C4-2B (cell line): ENCODE measurements around the gene LRRTM1.

Experiments
- ZFX ChIP-seq: fragments of 450-650 bp; IDR thresholded peaks from 2 replicates; pipeline ENCODE4 v1.6.1; 2017
- TF ChIP-seq, protein P1 (sequence below): fragments of 450-650 bp; conservative IDR thresholded peaks from 2 replicates; pipeline ENCODE4 v1.5.1; 2017; ENCODE audit warnings: mild to moderate bottlenecking

DNA sequence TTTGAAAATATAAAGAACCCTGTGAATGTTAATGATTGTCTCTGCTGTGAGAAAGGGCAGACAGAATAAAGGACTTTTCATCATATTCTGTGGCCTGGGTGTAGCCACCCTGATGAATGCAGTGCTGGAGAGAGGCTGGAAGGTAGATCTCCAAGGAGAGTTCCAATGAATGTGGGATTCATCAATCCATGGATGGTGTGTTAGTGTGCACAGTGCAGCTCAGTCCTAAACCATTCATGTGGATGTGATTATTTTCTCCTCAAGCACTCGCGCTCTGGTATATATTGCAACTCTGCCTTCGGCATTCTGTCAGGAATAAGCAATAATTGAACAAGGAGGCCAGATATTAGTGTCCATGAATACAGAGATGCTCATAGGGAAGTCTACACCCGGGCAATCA, 47.1 kb downstream of the LRRTM1 start:
- TF ChIP-seq, protein P1, sequence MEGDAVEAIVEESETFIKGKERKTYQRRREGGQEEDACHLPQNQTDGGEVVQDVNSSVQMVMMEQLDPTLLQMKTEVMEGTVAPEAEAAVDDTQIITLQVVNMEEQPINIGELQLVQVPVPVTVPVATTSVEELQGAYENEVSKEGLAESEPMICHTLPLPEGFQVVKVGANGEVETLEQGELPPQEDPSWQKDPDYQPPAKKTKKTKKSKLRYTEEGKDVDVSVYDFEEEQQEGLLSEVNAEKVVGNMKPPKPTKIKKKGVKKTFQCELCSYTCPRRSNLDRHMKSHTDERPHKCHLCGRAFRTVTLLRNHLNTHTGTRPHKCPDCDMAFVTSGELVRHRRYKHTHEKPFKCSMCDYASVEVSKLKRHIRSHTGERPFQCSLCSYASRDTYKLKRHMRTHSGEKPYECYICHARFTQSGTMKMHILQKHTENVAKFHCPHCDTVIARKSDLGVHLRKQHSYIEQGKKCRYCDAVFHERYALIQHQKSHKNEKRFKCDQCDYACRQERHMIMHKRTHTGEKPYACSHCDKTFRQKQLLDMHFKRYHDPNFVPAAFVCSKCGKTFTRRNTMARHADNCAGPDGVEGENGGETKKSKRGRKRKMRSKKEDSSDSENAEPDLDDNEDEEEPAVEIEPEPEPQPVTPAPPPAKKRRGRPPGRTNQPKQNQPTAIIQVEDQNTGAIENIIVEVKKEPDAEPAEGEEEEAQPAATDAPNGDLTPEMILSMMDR = no peak
- TF ChIP-seq ZFX = no peak
